Neuronal stem cell (in vitro differentiated cells): ENCODE results near the gene CREB3.

ENCODE experiments used
- DNase-seq: peaks from one replicate; pipeline ENCODE4 v3.0.0-alpha.2; 2013; ENCODE audit warnings: low spot score
- H2AFZ ChIP-seq: one replicate; pipeline ENCODE4 v1.6.1; 2013; ENCODE audit warnings: mild to moderate bottlenecking, low read length, inconsistent platforms
- H2AK5ac ChIP-seq: 2 replicates; pipeline ENCODE4 v1.6.1; 2013; ENCODE audit warnings: low read depth, mild to moderate bottlenecking, inconsistent platforms, low read length, moderate library complexity, mixed read lengths
- H2BK120ac ChIP-seq: 2 replicates; pipeline ENCODE4 v1.6.1; 2013; ENCODE audit warnings: low read depth, mild to moderate bottlenecking, inconsistent platforms, low read length, moderate library complexity, mixed read lengths
- H2BK12ac ChIP-seq: one replicate; pipeline ENCODE4 v1.6.1; 2013; ENCODE audit warnings: low read length, inconsistent platforms
- H2BK15ac ChIP-seq: 2 replicates; pipeline ENCODE4 v1.6.1; 2013; ENCODE audit warnings: mild to moderate bottlenecking, low read length, inconsistent platforms, mixed read lengths
- H2BK5ac ChIP-seq: one replicate; pipeline ENCODE4 v1.6.1; 2013; ENCODE audit warnings: inconsistent platforms, mild to moderate bottlenecking, low read length, moderate library complexity
- H3K14ac ChIP-seq: one replicate; pipeline ENCODE4 v1.6.1; 2013; ENCODE audit warnings: low read length, inconsistent platforms
- H3K18ac ChIP-seq: 2 replicates; pipeline ENCODE4 v1.6.1; 2013; ENCODE audit warnings: low read length, inconsistent platforms
- H3K23ac ChIP-seq: 2 replicates; pipeline ENCODE4 v1.6.1; 2013; ENCODE audit warnings: low read depth, mild to moderate bottlenecking, mixed read lengths, low read length, inconsistent platforms; ENCODE audit not compliant: poor library complexity
- H3K27ac ChIP-seq: replicated peaks from 3 replicates; pipeline ENCODE4 v1.5.1; 2013; ENCODE audit warnings: low read length, inconsistent platforms
- H3K27me3 ChIP-seq, 3 experiments: 2 replicates each; pipeline ENCODE4 v1.6.1; 2013; ENCODE audit warnings: low read length in 3 of 3, mild to moderate bottlenecking in 2 of 3, inconsistent platforms in 1 of 3, low read depth in 1 of 3, mixed read lengths in 1 of 3, moderate library complexity in 1 of 3; ENCODE audit not compliant: control insufficient read depth in 3 of 3, insufficient read depth in 3 of 3
- H3K36me3 ChIP-seq, 2 donors: replicated peaks in 1 of 2; 2 replicates each; pipeline ENCODE4 v1.6.1; 2013; ENCODE audit warnings: low read length in 2 of 2; ENCODE audit not compliant: control insufficient read depth in 2 of 2, insufficient read depth in 2 of 2
- H3K4ac ChIP-seq: 2 replicates; pipeline ENCODE4 v1.6.1; 2013; ENCODE audit warnings: inconsistent platforms, mild to moderate bottlenecking, low read length, moderate library complexity
- H3K4me1 ChIP-seq, 2 donors: 1 replicate in 1 of 2; 2 replicates in 1 of 2; pipeline ENCODE4 v1.6.1; 2013; ENCODE audit warnings: low read length in 2 of 2, low read depth in 1 of 2; ENCODE audit not compliant: control insufficient read depth in 2 of 2, insufficient read depth in 1 of 2
- H3K4me2 ChIP-seq: one replicate; pipeline ENCODE4 v1.6.1; 2013; ENCODE audit warnings: mild to moderate bottlenecking, low read length, inconsistent platforms; ENCODE audit not compliant: insufficient read depth, poor library complexity, severe bottlenecking
- H3K4me3 ChIP-seq, 2 donors: 2 replicates each; pipeline ENCODE4 v1.5.1; 2013; ENCODE audit warnings: low read length in 2 of 2, mild to moderate bottlenecking in 2 of 2, inconsistent platforms in 1 of 2, moderate library complexity in 1 of 2
- H3K79me1 ChIP-seq: one replicate; pipeline ENCODE4 v1.6.1; 2013; ENCODE audit warnings: low read depth, mild to moderate bottlenecking, inconsistent platforms, low read length, moderate library complexity
- H3K9ac ChIP-seq: one replicate; pipeline ENCODE4 v1.6.1; 2013; ENCODE audit warnings: mild to moderate bottlenecking, low read depth, low read length, inconsistent platforms; ENCODE audit not compliant: poor library complexity
- H3K9me3 ChIP-seq, 2 donors: replicated peaks in 1 of 2; 2 replicates each; pipeline versions ENCODE3 to v1.6.1; 2013; ENCODE audit warnings: low read length in 2 of 2, mild to moderate bottlenecking in 2 of 2, inconsistent platforms in 1 of 2, low read depth in 1 of 2, mixed read lengths in 1 of 2, moderate library complexity in 1 of 2; ENCODE audit not compliant: control insufficient read depth in 2 of 2, insufficient read depth in 1 of 2
- H4K8ac ChIP-seq: one replicate; pipeline ENCODE4 v1.6.1; 2013; ENCODE audit warnings: low read depth, mild to moderate bottlenecking, inconsistent platforms, low read length, moderate library complexity
- H4K91ac ChIP-seq: one replicate; pipeline ENCODE4 v1.6.1; 2013; ENCODE audit warnings: low read length, low read depth, mild to moderate bottlenecking, inconsistent platforms; ENCODE audit not compliant: poor library complexity
- WGBS, 2 donors: extraction: QIAGEN DNeasy Blood & Tissue Kit; methylation state at CpG; one replicate each; pipeline ENCODE4 v1.1.7; 2013; ENCODE audit warnings: missing lambda C conversion rate in 2 of 2, mixed read lengths in 1 of 2; ENCODE audit not compliant: insufficient read length in 2 of 2, insufficient replicate concordance in 1 of 2; ENCODE audit errors: extremely low coverage in 2 of 2; 5-methylcytosine and 5-hydroxymethylcytosine counted together

CREB3 gene

DNA sequence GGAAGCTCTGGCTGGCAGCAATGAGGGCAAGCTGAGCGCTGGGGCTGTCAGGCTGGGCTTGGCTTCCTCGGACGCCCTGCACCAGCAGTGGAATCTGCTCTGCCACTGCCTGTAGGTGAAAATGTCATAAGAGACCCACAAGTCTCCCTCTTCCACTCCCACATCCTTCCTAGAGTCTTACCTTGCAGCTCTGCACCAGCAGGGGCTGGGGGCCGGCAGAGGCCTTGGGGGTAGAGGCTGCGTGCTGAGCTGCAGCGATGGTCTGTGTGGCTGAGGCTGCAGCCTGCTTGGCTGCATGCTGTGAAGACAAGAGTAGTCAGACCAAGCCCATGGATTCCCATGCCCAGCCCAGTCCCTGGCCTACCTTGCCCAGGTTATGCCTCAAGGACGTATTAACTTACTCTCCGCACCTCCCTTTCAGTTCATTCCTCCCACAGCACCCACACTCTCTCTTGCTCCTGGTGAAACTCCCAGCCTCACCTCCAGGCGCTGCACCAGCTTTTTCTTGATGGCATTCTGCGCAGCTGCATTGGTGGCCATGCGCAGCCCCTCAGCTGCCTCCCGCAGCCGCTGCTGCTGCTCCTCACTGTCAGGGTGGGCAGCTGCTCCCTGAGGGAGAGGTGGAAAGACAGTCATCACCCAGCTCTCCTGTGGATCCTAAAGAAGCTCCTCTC, 17.8 kb upstream of the CREB3 start:
- H2BK5ac ChIP-seq: no peak overlapping the region
- H3K9ac ChIP-seq: no peak overlapping the region
- H3K14ac ChIP-seq: no peak overlapping the region
- no peaks in the 10 kb centered on the region for H3K4me1 ChIP-seq
- no peak overlapping the region for H2BK120ac ChIP-seq
- no peak overlapping the region for H2AFZ ChIP-seq
- no peak overlapping the region for H4K8ac ChIP-seq
- H3K36me3 ChIP-seq: peaks cover 80 to 96% of the 10 kb centered on the region in 2 donors
- H2BK12ac ChIP-seq: no peak overlapping the region
- H3K79me1 ChIP-seq: peaks cover 2% of the 10 kb centered on the region
- no peak overlapping the region for H3K4me3 ChIP-seq
- H3K9me3 ChIP-seq: no peaks in the 10 kb centered on the region
- no peak overlapping the region for H3K4ac ChIP-seq
- no peak overlapping the region for H4K91ac ChIP-seq
- no peak overlapping the region for H2BK15ac ChIP-seq
- no peak overlapping the region for H2AK5ac ChIP-seq
- no peak overlapping the region for H3K18ac ChIP-seq
- WGBS, 2 donors: no CpG with 5 or more reads among the region's 13 CpGs
- no peak for DNase-seq
- H3K27ac ChIP-seq: no peak overlapping the region
- no peak overlapping the region for H3K4me2 ChIP-seq
- peak overlapping the region; percentile 2 for H3K23ac ChIP-seq
- H3K27me3 ChIP-seq: no peaks in the 10 kb centered on the region

DNA sequence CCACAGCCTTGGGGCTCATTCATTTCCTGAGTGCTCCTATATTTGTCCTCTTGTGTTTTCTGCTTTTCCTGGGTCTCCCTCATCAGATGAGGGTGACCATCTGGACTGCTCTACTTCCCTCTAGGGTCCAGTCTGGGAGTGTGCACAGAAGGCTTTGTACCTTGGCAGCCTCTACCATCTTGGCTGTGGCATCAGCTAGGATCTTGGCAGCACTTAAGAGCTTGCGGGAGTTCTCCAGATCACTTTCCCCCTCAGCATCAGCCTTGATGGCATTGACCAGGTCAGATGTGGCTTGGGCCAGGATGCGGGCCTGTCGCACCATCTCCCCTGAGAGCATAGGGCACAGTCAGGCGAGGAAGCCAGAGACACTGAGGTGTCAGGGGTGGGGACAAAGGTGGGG, 16.2 kb upstream of the CREB3 start:
- no peak overlapping the region for H3K27ac ChIP-seq
- no peak overlapping the region for H2BK120ac ChIP-seq
- H3K18ac ChIP-seq: no peak overlapping the region
- no peak for DNase-seq
- peaks cover 2% of the 10 kb centered on the region for H3K79me1 ChIP-seq
- H3K14ac ChIP-seq: no peak overlapping the region
- H3K9ac ChIP-seq: no peak overlapping the region
- H3K27me3 ChIP-seq: no peaks in the 10 kb centered on the region
- no peak overlapping the region for H2AK5ac ChIP-seq
- no peaks in the 10 kb centered on the region for H3K9me3 ChIP-seq
- no peak overlapping the region for H3K4me3 ChIP-seq
- no peaks in the 10 kb centered on the region for H3K4me1 ChIP-seq
- H3K4me2 ChIP-seq: no peak overlapping the region
- H3K23ac ChIP-seq: no peak overlapping the region
- no peak overlapping the region for H2BK5ac ChIP-seq
- no peak overlapping the region for H2AFZ ChIP-seq
- peaks cover 78 to 98% of the 10 kb centered on the region in 2 donors for H3K36me3 ChIP-seq
- no peak overlapping the region for H4K91ac ChIP-seq
- no peak overlapping the region for H2BK12ac ChIP-seq
- no CpG with 5 or more reads among the region's 4 CpGs for WGBS, 2 donors
- no peak overlapping the region for H3K4ac ChIP-seq
- H2BK15ac ChIP-seq: no peak overlapping the region
- no peak overlapping the region for H4K8ac ChIP-seq

DNA sequence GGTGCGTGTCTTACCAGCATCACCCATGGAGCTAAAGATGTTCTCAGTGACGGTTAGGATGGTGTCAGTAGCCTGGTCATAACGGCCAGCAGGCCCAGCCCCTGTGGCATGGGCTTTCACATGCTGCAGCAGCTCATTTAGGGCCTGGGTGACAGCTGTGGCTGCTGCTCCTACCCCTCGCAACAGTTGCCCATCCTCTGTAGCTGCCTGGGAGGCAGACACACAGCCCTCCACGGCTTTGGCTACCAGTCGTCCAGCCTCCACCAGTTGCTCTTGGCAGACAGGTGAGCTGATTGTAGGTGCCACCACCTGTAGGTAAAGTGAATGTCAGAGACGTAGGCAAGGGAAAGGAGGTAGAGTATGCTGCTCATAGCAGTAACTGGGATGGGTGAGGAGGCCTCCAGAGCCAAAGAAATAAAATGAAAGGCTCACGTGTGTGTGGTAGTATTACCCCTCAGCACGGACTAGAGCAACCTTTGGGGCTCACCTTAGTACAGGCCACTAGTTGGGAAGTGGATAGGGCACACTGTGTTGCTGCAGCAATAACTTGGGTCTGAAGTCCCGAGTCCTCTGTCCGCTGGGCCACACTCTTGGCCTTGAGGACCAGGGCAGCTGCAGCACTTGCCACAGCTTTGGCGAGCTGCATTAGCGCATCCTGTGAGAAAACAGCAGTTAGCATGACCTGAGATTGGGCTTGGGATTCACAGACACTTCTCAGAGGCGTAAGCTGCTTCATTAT, 15.2 kb upstream of the CREB3 start:
- no peak overlapping the region for H2AFZ ChIP-seq
- H4K8ac ChIP-seq: no peak overlapping the region
- no peak for DNase-seq
- H3K4me1 ChIP-seq: no peaks in the 10 kb centered on the region
- peaks cover 2% of the 10 kb centered on the region for H3K79me1 ChIP-seq
- H4K91ac ChIP-seq: no peak overlapping the region
- H3K4me3 ChIP-seq: peak overlapping the region in 1 of 2 donors; percentile 11
- H3K4me2 ChIP-seq: no peak overlapping the region
- peaks cover 81 to 98% of the 10 kb centered on the region in 2 donors for H3K36me3 ChIP-seq
- H3K27me3 ChIP-seq: no peaks in the 10 kb centered on the region
- no peak overlapping the region for H3K9ac ChIP-seq
- no peak overlapping the region for H3K18ac ChIP-seq
- H3K23ac ChIP-seq: peak overlapping the region; percentile 49
- H3K27ac ChIP-seq: no peak overlapping the region
- no peak overlapping the region for H2AK5ac ChIP-seq
- H3K9me3 ChIP-seq: no peaks in the 10 kb centered on the region
- H2BK5ac ChIP-seq: no peak overlapping the region
- no peak overlapping the region for H2BK15ac ChIP-seq
- no peak overlapping the region for H3K4ac ChIP-seq
- no peak overlapping the region for H2BK12ac ChIP-seq
- no CpG with 5 or more reads among the region's 14 CpGs for WGBS, 2 donors
- H2BK120ac ChIP-seq: no peak overlapping the region
- no peak overlapping the region for H3K14ac ChIP-seq

DNA sequence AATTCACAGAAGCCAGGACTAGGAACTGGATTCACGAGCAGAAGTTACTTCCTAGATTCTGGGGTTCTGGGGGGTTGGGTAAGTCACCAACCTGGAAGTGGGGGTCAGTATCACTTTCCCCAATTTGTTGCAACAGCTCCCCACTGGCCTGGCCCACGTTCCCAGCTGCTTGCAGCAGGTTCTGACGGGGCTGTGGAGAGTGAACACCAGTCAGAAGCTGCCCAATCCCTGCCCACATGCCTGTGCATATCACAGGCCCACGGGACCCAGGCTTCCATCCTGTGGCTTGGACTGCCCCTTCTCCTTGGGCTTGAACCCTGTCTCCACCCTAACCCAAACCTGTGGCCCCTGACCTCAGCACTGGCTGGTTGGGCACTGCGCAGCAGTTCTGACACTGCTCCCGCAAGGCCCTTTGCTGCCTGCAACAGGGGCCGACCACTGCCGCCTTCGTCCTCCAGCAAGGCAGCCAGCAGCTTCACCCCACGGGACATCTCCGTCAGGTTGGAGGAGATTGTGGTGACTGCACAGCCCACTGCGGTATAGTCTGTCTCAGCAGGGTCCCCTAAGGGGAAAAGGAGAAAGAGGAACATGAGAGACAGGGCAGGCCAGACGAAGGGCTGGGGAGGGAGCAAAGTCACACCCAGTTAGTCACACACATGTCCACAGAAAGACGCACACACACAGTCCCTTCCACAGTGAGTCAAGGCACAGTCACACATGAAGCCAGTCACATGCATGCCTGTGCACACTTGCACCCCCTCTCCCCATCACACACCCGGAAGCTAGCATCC, 13.6 kb upstream of the CREB3 start:
- Histone ChIP-seq H2BK12ac (no peak overlapping the region), H3K4me2 (no peak overlapping the region), H3K36me3 (peaks cover 82 to 100% of the 10 kb centered on the region in 2 donors), H3K4ac (no peak overlapping the region), H3K23ac (no peak overlapping the region), H3K9ac (no peak overlapping the region), H3K4me1 (no peaks in the 10 kb centered on the region), H3K27me3 (no peaks in the 10 kb centered on the region), H3K18ac (no peak overlapping the region), H2BK15ac (no peak overlapping the region), H2BK120ac (no peak overlapping the region), H4K91ac (no peak overlapping the region), H3K4me3 (no peak overlapping the region), H2BK5ac (no peak overlapping the region), H3K79me1 (peaks cover 2% of the 10 kb centered on the region), H4K8ac (no peak overlapping the region), H3K27ac (no peak overlapping the region), H3K9me3 (no peaks in the 10 kb centered on the region), H3K14ac (no peak overlapping the region), H2AK5ac (no peak overlapping the region), H2AFZ (no peak overlapping the region)
- DNase-seq: no peak
- WGBS, 2 donors: no CpG with 5 or more reads among the region's 15 CpGs
